Measurements from ENCODE around the gene ZNF627. TPM values are rescaled to one million over a fixed set of nuclear protein-coding genes. Genes with fewer than 3 reads are reported as not detected.
"Not testable (repeated sequence)": the region's sequence is repeated elsewhere in the genome, so short reads cannot be mapped to it uniquely, and the experiment has no call there.

Gene ZNF627
- total RNA-seq, 1 donor from 2014 or later: 9.4 TPM

GRCh38 chr19:11587975-11588631 is 9.2 kb upstream of the ZNF627 start:
- Histone ChIP-seq H3K27ac (no peak overlapping the region), H3K27me3 (ENCODE audit: low read depth) (no peaks in the 10 kb centered on the region), H3K4me3 (no peak overlapping the region), H3K9me3 (no peaks in the 10 kb centered on the region), H3K36me3 (no peaks in the 10 kb centered on the region), H3K4me1 (peaks cover 9% of the 10 kb centered on the region)
- ATAC-seq: peak; percentile 14 to 40
- intact Hi-C loops (cut with DNase I): no loop called here
- DNase-seq: no peak
- no peak for TF ChIP-seq CTCF (IDR thresholded peaks at IDR 0.05)

DNA sequence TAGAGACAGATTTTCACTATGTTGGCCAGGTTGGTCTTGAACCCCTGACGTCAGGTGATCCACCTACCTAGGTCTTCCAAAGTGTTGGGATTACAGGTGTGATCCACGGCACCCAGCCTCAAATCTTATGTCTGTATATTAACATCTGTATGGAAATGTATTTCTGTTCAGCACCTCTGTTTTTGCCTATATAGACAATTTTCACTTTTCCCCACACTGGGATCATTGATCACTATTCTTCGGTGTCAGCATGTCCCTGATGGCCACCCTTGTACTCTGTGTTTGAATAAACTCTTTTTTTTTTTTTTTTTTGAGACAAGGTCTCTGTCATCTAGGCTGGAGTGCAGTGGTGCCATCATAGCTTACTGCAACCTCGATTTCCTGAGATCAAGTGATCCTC is 3.2 kb upstream of the ZNF627 start:
- no peaks in the 10 kb centered on the region for H3K36me3 ChIP-seq
- no peak overlapping the region for H3K27ac ChIP-seq
- DNase-seq: no peak
- peaks cover 12% of the 10 kb centered on the region for H3K4me1 ChIP-seq
- ATAC-seq: no peak
- H3K9me3 ChIP-seq: no peaks in the 10 kb centered on the region
- intact Hi-C loops (cut with DNase I): no loop called here
- H3K27me3 ChIP-seq (ENCODE audit: low read depth): no peaks in the 10 kb centered on the region
- H3K4me3 ChIP-seq: no peak overlapping the region
- no peak for TF ChIP-seq CTCF (IDR thresholded peaks at IDR 0.05)

GRCh38 chr19:11596156-11596555 is 1.1 kb upstream of the ZNF627 start:
- Histone ChIP-seq H3K27ac (peak overlapping the region; percentile 94), H3K36me3 (no peaks in the 10 kb centered on the region), H3K4me3 (no peak overlapping the region), H3K27me3 (ENCODE audit: low read depth) (no peaks in the 10 kb centered on the region), H3K4me1 (peaks cover 14% of the 10 kb centered on the region), H3K9me3 (no peaks in the 10 kb centered on the region)
- no peak for TF ChIP-seq CTCF (IDR thresholded peaks at IDR 0.05)
- ATAC-seq (no peak), DNase-seq (no peak)
- intact Hi-C loops (cut with DNase I): no loop called here

DNA sequence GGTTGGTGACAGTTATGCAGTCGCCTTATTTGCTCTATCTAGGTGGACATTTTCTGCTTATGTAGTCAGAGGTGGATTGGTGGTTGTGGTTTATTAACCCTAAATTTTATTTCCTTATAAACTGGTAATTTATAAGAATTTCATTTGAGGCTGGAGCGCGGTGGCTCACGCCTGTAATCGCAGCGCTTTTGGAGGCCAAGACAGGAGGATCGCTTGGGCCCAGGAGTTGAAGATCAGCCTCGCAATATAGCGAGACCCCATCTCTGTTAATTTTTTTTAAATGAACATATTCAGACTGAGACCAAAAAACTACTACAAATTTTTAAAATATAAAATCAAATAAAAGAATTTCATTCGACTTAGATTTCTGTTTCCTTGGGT is 810 bp downstream of the ZNF627 start:
- intact Hi-C loops (cut with DNase I): no loop called here
- no peak for ATAC-seq
- DNase-seq: no peak
- peaks cover 14% of the 10 kb centered on the region for H3K4me1 ChIP-seq
- TF ChIP-seq CTCF (IDR thresholded peaks at IDR 0.05): no peak
- peak overlapping the region; percentile 94 for H3K27ac ChIP-seq
- no peaks in the 10 kb centered on the region for H3K9me3 ChIP-seq
- no peaks in the 10 kb centered on the region for H3K27me3 ChIP-seq (ENCODE audit: low read depth)
- no peaks in the 10 kb centered on the region for H3K36me3 ChIP-seq
- H3K4me3 ChIP-seq: peak overlapping the region; percentile 87

GRCh38 chr19:11598746-11599145 is 1.5 kb downstream of the ZNF627 start:
- no peak overlapping the region for H3K27ac ChIP-seq
- no peaks in the 10 kb centered on the region for H3K9me3 ChIP-seq
- no peaks in the 10 kb centered on the region for H3K36me3 ChIP-seq
- TF ChIP-seq CTCF (IDR thresholded peaks at IDR 0.05): no peak
- intact Hi-C loops (cut with DNase I): no loop called here
- H3K27me3 ChIP-seq (ENCODE audit: low read depth): no peaks in the 10 kb centered on the region
- DNase-seq (no peak), ATAC-seq (no peak)
- peaks cover 14% of the 10 kb centered on the region for H3K4me1 ChIP-seq
- H3K4me3 ChIP-seq: no peak overlapping the region

DNA sequence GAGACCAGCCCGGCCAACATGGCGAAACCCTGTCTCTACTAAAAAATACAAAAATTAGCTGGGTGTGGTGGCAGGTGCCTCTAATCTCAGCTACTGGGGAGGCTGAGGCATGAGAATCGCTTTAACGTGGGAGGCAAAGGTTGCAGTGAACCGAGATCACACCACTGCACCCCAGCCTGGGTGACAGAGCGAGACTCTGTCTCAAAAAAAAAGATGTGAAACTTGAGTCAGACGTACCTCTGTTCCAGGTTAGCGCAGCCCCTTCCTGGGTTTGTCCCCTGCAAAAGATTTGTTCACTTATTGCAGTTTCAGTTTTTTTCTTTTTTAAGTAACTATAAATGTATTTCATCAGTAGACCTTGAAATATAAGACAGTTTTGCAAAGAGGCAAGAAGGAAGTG is 2.4 kb downstream of the ZNF627 start:
- H3K27ac ChIP-seq; intact Hi-C loops (cut with DNase I); H3K36me3 ChIP-seq; H3K27me3 ChIP-seq (ENCODE audit: low read depth); H3K4me3 ChIP-seq; H3K9me3 ChIP-seq; DNase-seq; ATAC-seq: not testable (repeated sequence)
- peaks cover 14% of the 10 kb centered on the region for H3K4me1 ChIP-seq

Measured in lower lobe of right lung (tissue), 2 donors.